K562 (cell line): Measurements from ENCODE around the gene ZDHHC17. TPM values are rescaled to one million over a fixed set of nuclear protein-coding genes. Genes with fewer than 3 reads are reported as not detected.

Experiments
- ATAC-seq: fragments of 200-7000 bp; cut with Tn5 transposase; 3 replicates; pipeline ENCODE4 v1.9.1; 2020; ENCODE audit warnings: moderate library complexity
- BruUV-seq: library from RNA; stranded (reverse); fragments of 400-500 nt; replicated peaks from 2 replicates; lab custom pipeline; 2021; lab: Mats Ljungman, UMichigan
- CTCF ChIA-PET: fragments of 300-600 bp; formaldehyde crosslinking; extraction: SDS; loops from one replicate; lab custom pipeline; 2021; ENCODE audit warnings: low intra/inter-chr PET ratio; lab: Yijun Ruan, JAX
- POLR2A ChIA-PET: fragments of 300-600, 350-650 bp; sonication (Branson Sonifier 250); formaldehyde crosslinking; extraction: SDS; loops from one replicate; lab custom pipeline; 2021; ENCODE audit warnings: antibody characterized with exemption, inconsistent platforms; lab: Yijun Ruan, JAX
- DNase-seq, 4 experiments: peaks; one replicate each; pipeline versions ENCODE4 v3.0.0 to v3.0.0-alpha.2; 2011 to 2018; ENCODE audit warnings: low spot score in 3 of 4, mixed read lengths in 3 of 4; ENCODE audit errors: extremely low read depth in 1 of 4
- FAIRE-seq: peaks from 2 replicates; lab custom pipeline; 2011; peaks lifted over from hg19 to GRCh38; lab: Jason Lieb, UNC
- H2AFZ ChIP-seq: 2 replicates; pipeline ENCODE4 v1.6.0; 2011; ENCODE audit warnings: low read depth, low read length, control low read depth, inconsistent platforms
- H3K27ac ChIP-seq: fragments of 200-600 bp; 3 replicates; pipeline ENCODE4 v1.8.0; 2011; ENCODE audit warnings: low read depth, mild to moderate bottlenecking, control low read depth, inconsistent platforms, low read length, moderate library complexity, mixed read lengths; ENCODE audit errors: extremely low read depth
- H3K27me3 ChIP-seq, 2 experiments: fragments of 300-600 bp in 1 of 2; 2 replicates in 1 of 2; 3 replicates in 1 of 2; pipeline versions ENCODE4 v1.6.0 to v1.8.0; 2011; ENCODE audit warnings: inconsistent platforms in 2 of 2, low read length in 2 of 2, mild to moderate bottlenecking in 1 of 2, mixed read lengths in 1 of 2, moderate library complexity in 1 of 2; ENCODE audit not compliant: control insufficient read depth in 2 of 2, insufficient read depth in 2 of 2
- H3K36me3 ChIP-seq: fragments of 300-600 bp; 3 replicates; pipeline ENCODE4 v1.8.0; 2011; ENCODE audit warnings: mild to moderate bottlenecking, low read length, inconsistent platforms; ENCODE audit not compliant: control insufficient read depth, insufficient read depth
- H3K4me1 ChIP-seq, 2 experiments: fragments of 200-600 bp in 1 of 2; replicated peaks in 1 of 2; 2 replicates in 1 of 2; 3 replicates in 1 of 2; pipeline versions ENCODE4 v1.5.1 to v1.8.0; 2011; ENCODE audit warnings: inconsistent platforms in 2 of 2, low read length in 2 of 2, mild to moderate bottlenecking in 1 of 2, mixed read lengths in 1 of 2, moderate library complexity in 1 of 2; ENCODE audit not compliant: control insufficient read depth in 2 of 2, insufficient read depth in 2 of 2
- H3K4me2 ChIP-seq: 2 replicates; pipeline ENCODE4 v1.6.1; 2011; ENCODE audit warnings: low read length, control low read depth, inconsistent platforms, mixed read lengths; ENCODE audit not compliant: insufficient read depth
- H3K4me3 ChIP-seq: fragments of 200-600 bp; sonication (generic), shearing (Covaris generic); 2 replicates; pipeline ENCODE4 v1.5.1; 2016; ENCODE audit warnings: control low read depth, inconsistent platforms
- H3K79me2 ChIP-seq: fragments of 200-600 bp; 3 replicates; pipeline ENCODE4 v1.8.0; 2011; ENCODE audit warnings: low read length, inconsistent platforms; ENCODE audit not compliant: control insufficient read depth, insufficient read depth
- H3K9ac ChIP-seq, 2 experiments: 2 replicates each; pipeline versions ENCODE4 v1.6.0 to v1.6.1; 2011; ENCODE audit warnings: low read depth in 2 of 2, low read length in 2 of 2, control low read depth in 1 of 2, inconsistent platforms in 1 of 2, mild to moderate bottlenecking in 1 of 2, mixed read lengths in 1 of 2; ENCODE audit not compliant: insufficient read depth in 1 of 2
- H3K9me1 ChIP-seq: one replicate; pipeline ENCODE4 v1.6.0; 2011; ENCODE audit warnings: inconsistent platforms, mild to moderate bottlenecking, low read length, moderate library complexity; ENCODE audit not compliant: control insufficient read depth, insufficient read depth
- H3K9me3 ChIP-seq: replicated peaks from 2 replicates; pipeline ENCODE4 v1.5.1; 2011; ENCODE audit warnings: low read depth, low read length, inconsistent platforms; ENCODE audit not compliant: control insufficient read depth, insufficient read depth
- H4K20me1 ChIP-seq: replicated peaks from 2 replicates; pipeline ENCODE4 v1.6.1; 2011; ENCODE audit warnings: low read length, inconsistent platforms, mixed read lengths; ENCODE audit not compliant: control insufficient read depth, insufficient read depth
- ADNP ChIP-seq: fragments of 200-800 bp; sonication (Bioruptor generic); IDR thresholded peaks from 2 replicates; pipeline ENCODE4 v1.6.1; 2016; ENCODE audit warnings: missing genetic modification characterization, missing compliant biosample characterization
- CXXC5 ChIP-seq: fragments of 250-450 bp; sonication (Bioruptor Pico); IDR thresholded peaks from 2 replicates; pipeline ENCODE4 v1.8.0; 2022; ENCODE audit warnings: inconsistent platforms, mild to moderate bottlenecking, moderate library complexity
- E2F6 ChIP-seq, 2 experiments: IDR thresholded peaks; 2 replicates each; pipeline ENCODE4 v1.6.1; 2011; ENCODE audit warnings: borderline replicate concordance in 1 of 2, control low read depth in 1 of 2, low read depth in 1 of 2, low read length in 1 of 2, mild to moderate bottlenecking in 1 of 2, mixed read lengths in 1 of 2, moderate library complexity in 1 of 2; ENCODE audit not compliant: insufficient read depth in 1 of 2, insufficient read length in 1 of 2, poor library complexity in 1 of 2, severe bottlenecking in 1 of 2; ENCODE audit errors: extremely low read depth in 1 of 2
- HMGN3 ChIP-seq: IDR thresholded peaks from 2 replicates; pipeline ENCODE4 v1.6.1; 2011; ENCODE audit warnings: borderline replicate concordance, low read depth, mild to moderate bottlenecking, mixed read lengths, low read length; ENCODE audit not compliant: insufficient read length; ENCODE audit errors: extremely low read depth
- HNRNPUL1 ChIP-seq: fragments of 200-400 bp; formaldehyde crosslinking; IDR thresholded peaks from 2 replicates; pipeline ENCODE4 v1.6.1; 2017; ENCODE audit warnings: low read length
- ILF3 ChIP-seq: fragments of 450-650 bp; IDR thresholded peaks from 2 replicates; pipeline ENCODE4 v1.6.1; 2018; ENCODE audit warnings: antibody characterized with exemption, mild to moderate bottlenecking, moderate library complexity, borderline replicate concordance
- POU5F1 ChIP-seq: fragments of 150-350 bp; IDR thresholded peaks from 2 replicates; pipeline ENCODE4 v1.6.1; 2014; ENCODE audit warnings: borderline replicate concordance, low read length, low read depth, mild to moderate bottlenecking; ENCODE audit not compliant: partially characterized antibody
- RAD51 ChIP-seq: fragments of 450-650 bp; IDR thresholded peaks from 2 replicates; pipeline ENCODE4 v1.7.1; 2016; ENCODE audit warnings: low read depth, mild to moderate bottlenecking, borderline replicate concordance
- RBM15 ChIP-seq: fragments of 200-400 bp; formaldehyde crosslinking; IDR thresholded peaks from 2 replicates; pipeline ENCODE4 v1.6.1; 2018; ENCODE audit warnings: mild to moderate bottlenecking, low read length, moderate library complexity; ENCODE audit not compliant: insufficient read depth
- RNF2 ChIP-seq: sonication (generic); IDR thresholded peaks from 2 replicates; pipeline ENCODE4 v1.6.1; 2016
- SMAD3 ChIP-seq: fragments of 450-650 bp; formaldehyde crosslinking; conservative IDR thresholded peaks from 2 replicates; pipeline ENCODE4 v1.4.0; 2020; ENCODE audit warnings: mild to moderate bottlenecking
- SNRNP70 ChIP-seq: fragments of 200-400 bp; formaldehyde crosslinking; optimal IDR thresholded peaks from 2 replicates; pipeline ENCODE3; 2017; ENCODE audit warnings: low read depth, low read length
- ZHX1 ChIP-seq: fragments of 150-350 bp; conservative IDR thresholded peaks from 2 replicates; pipeline ENCODE4 v1.6.1; 2014; ENCODE audit warnings: low read length
- ZKSCAN8 ChIP-seq: fragments of 200-800 bp; sonication (Bioruptor generic); IDR thresholded peaks from 2 replicates; pipeline ENCODE4 v1.6.1; 2016; ENCODE audit warnings: missing genetic modification characterization, missing compliant biosample characterization
- ZNF639 ChIP-seq, 2 experiments: fragments of 200-800 bp in 1 of 2; sonication (Bioruptor generic) in 1 of 2; sonication (generic) in 1 of 2; formaldehyde crosslinking in 1 of 2; IDR thresholded peaks in 1 of 2; conservative IDR thresholded peaks in 1 of 2; 2 replicates each; pipeline versions ENCODE4 v1.5.0 to v1.6.1; 2016 to 2020; ENCODE audit warnings: missing compliant biosample characterization in 1 of 2, missing genetic modification characterization in 1 of 2, missing genetic modification reagents in 1 of 2
- ZNF766 ChIP-seq: fragments of 200-800 bp; sonication (Bioruptor generic); conservative IDR thresholded peaks from 2 replicates; pipeline ENCODE4 v1.6.1; 2016; ENCODE audit warnings: missing genetic modification characterization, missing compliant biosample characterization
- WGBS: fragments of 100-300 bp; shearing (Covaris generic); methylation state at CpG from one replicate; pipeline ENCODE4 v1.1.6; 2016; ENCODE audit warnings: low coverage, mixed read lengths; ENCODE audit not compliant: insufficient coverage; ENCODE audit errors: missing lambda C conversion rate; 5-methylcytosine and 5-hydroxymethylcytosine counted together
- in situ Hi-C: fragments of 300-500 bp; cut with MboI; formaldehyde crosslinking; loops from 4 replicates; pipeline ENCODE4 v1.15.0; 2018; ENCODE audit warnings: inconsistent platforms, mixed read lengths
- intact Hi-C: fragments of 100-400 bp; cut with micrococcal nuclease; formaldehyde crosslinking; loops from 2 replicates; pipeline ENCODE4 v1.14.2; 2022
- polyA plus RNA-seq, 8 experiments: library from polyadenylated mRNA; depleted of rRNA in 4 of 8; stranded (reverse) in 5 of 8; unstranded in 3 of 8; fragments of >200 nt; fragmentation: Nextera tagmentation in 2 of 8; fragmentation: Illumina TruSeq in 1 of 8; extraction: Ambion mirVana in 2 of 8; extraction: Trizol in 1 of 8; gene quantifications; 2 replicates each; pipeline versions ENCODE4 v1.2.1 to v1.2.3, GENCODE V29; 2011 to 2014; ENCODE audit warnings: inconsistent platforms in 1 of 8, missing spikeins in 1 of 8
- total RNA-seq, 7 experiments: library from RNA; depleted of rRNA in 6 of 7; stranded (reverse); fragments of >200 nt in 6 of 7; fragmentation: Illumina TruSeq in 2 of 7; extraction: Trizol in 2 of 7; gene quantifications; 2 replicates each; pipeline versions ENCODE4 v1.2.1 to v1.2.3, GENCODE V29; 2011 to 2021; ENCODE audit warnings: low replicate concordance in 1 of 7

Gene ZDHHC17
- total and polyA plus RNA-seq, 9 of the 15 experiments (the other 6 are each of a cell fraction or from before 2014, with no cell fraction given) = 6.7 to 66.0 (median 27.5) TPM

GRCh38 chr12:76872415-76872814, 108.5 kb downstream of the ZDHHC17 start:
- intact Hi-C loops = no loop called here
- Histone ChIP-seq H3K27ac (no peak overlapping the region), H3K9me1 (no peaks in the 10 kb centered on the region), H3K4me1 (peaks cover 6 to 14% of the 10 kb centered on the region in 2 experiments; a peak in 3 of 5 replicates), H3K4me3 (no peak overlapping the region), H3K36me3 (no peaks in the 10 kb centered on the region), H3K79me2 (no peaks in the 10 kb centered on the region), H3K27me3 (no peaks in the 10 kb centered on the region), H3K9me3 (no peaks in the 10 kb centered on the region), H4K20me1 (no peaks in the 10 kb centered on the region), H3K4me2 (no peak overlapping the region), H2AFZ (no peak overlapping the region), H3K9ac (no peak overlapping the region)
- in situ Hi-C loops = no loop called here
- DNase-seq = no peak
- ChIA-PET CTCF (no interaction called here), POLR2A (interaction anchor here (0.6 kb wide), 1 partner anchor 25 kb away, joined by 4 read pairs; no protein-coding TSS in a partner anchor)
- no peak for ATAC-seq
- WGBS = 67% methylated on average over 5 of the region's 5 CpGs
- FAIRE-seq = no peak
- no TSS peak for BruUV-seq
- no peak for TF ChIP-seq ADNP (tag)
- no peak for TF ChIP-seq HMGN3
- no peak for TF ChIP-seq E2F6 (IDR thresholded peaks at IDR 0.05; ENCODE audit: borderline replicate concordance in 1 of 2, extremely low read depth in 1 of 2, insufficient read depth in 1 of 2, insufficient read length in 1 of 2, low read depth in 1 of 2, low read length in 1 of 2, poor library complexity in 1 of 2, severe bottlenecking in 1 of 2)
- no peak for TF ChIP-seq RAD51
- no peak for TF ChIP-seq HNRNPUL1
- no peak for TF ChIP-seq SNRNP70
- TF ChIP-seq ZNF639 (CRISPR knock-in tag; conservative IDR thresholded peaks at IDR 0.05 in 1 of 2, IDR thresholded peaks at IDR 0.05 in 1 of 2) = no peak
- TF ChIP-seq ILF3 = no peak
- TF ChIP-seq SMAD3 (CRISPR knock-in tag) = no peak
- no peak for TF ChIP-seq ZHX1
- no peak for TF ChIP-seq RNF2
- no peak for TF ChIP-seq POU5F1
- no peak for TF ChIP-seq CXXC5 (CRISPR knock-in tag)
- TF ChIP-seq ZNF766 (CRISPR knock-in tag) = no peak
- TF ChIP-seq RBM15 = no peak
- TF ChIP-seq ZKSCAN8 = no peak
